T-cell (primary cell): ENCODE measurements around the gene OR10A2. TPM values are rescaled to one million over a fixed set of nuclear protein-coding genes. Genes with fewer than 3 reads are reported as not detected.
"Not testable (repeated sequence)": the region's sequence is repeated elsewhere in the genome, so short reads cannot be mapped to it uniquely, and the experiment has no call there.

ENCODE experiments used
- ATAC-seq, 4 experiments: fragments of 200-7000 bp in 3 of 4; fragments of 150-1000 bp in 1 of 4; cut with Tn5 transposase; replicated peaks in 1 of 4; 1 replicate in 3 of 4; 2 replicates in 1 of 4; pipeline ENCODE4 v1.10.0; 2021; ENCODE audit warnings: moderate library complexity in 3 of 4, mild to moderate bottlenecking in 2 of 4, moderate number of reproducible peaks in 1 of 4
- CTCF ChIA-PET, 2 donors: fragments of 300-600 bp; sonication (Branson Sonifier 250); formaldehyde crosslinking; loops; one replicate each; lab custom pipeline; 2022; ENCODE audit warnings: antibody characterized with exemption in 2 of 2; lab: Charles Lee
- POLR2A ChIA-PET, 2 donors: fragments of 300-600 bp; sonication (Branson Sonifier 250); formaldehyde crosslinking; loops; one replicate each; lab custom pipeline; 2022; ENCODE audit warnings: antibody characterized with exemption in 2 of 2; lab: Charles Lee
- DNase-seq, 35 experiments: peaks; one replicate each; pipeline versions ENCODE4 v3.0.0 to v3.0.0-alpha.2; 2013 to 2023
- H3K27ac ChIP-seq: one replicate; pipeline ENCODE4 v1.5.1; 2013; ENCODE audit warnings: low read length
- H3K27me3 ChIP-seq, 2 experiments: replicated peaks in 1 of 2; 1 replicate in 1 of 2; 2 replicates in 1 of 2; pipeline versions ENCODE4 v1.6.1 to v1.7.0; 2013; ENCODE audit warnings: low read length in 1 of 2, mixed read lengths in 1 of 2; ENCODE audit not compliant: control insufficient read depth in 2 of 2, insufficient read depth in 2 of 2; ENCODE audit errors: extremely low read depth in 1 of 2
- H3K36me3 ChIP-seq, 2 donors: 1 replicate in 1 of 2; 2 replicates in 1 of 2; pipeline versions ENCODE4 v1.6.1 to v1.7.0; 2013; ENCODE audit warnings: low read length in 1 of 2; ENCODE audit not compliant: control insufficient read depth in 2 of 2, insufficient read depth in 1 of 2; ENCODE audit errors: extremely low read depth in 1 of 2
- H3K4me1 ChIP-seq, 2 experiments: 1 replicate in 1 of 2; 2 replicates in 1 of 2; pipeline versions ENCODE4 v1.6.1 to v1.7.0; 2013; ENCODE audit warnings: low read length in 2 of 2, mixed read lengths in 1 of 2; ENCODE audit not compliant: insufficient read depth in 2 of 2, control insufficient read depth in 1 of 2; ENCODE audit errors: extremely low read depth in 1 of 2
- H3K4me3 ChIP-seq, 2 donors: 1 replicate in 1 of 2; 2 replicates in 1 of 2; pipeline versions ENCODE4 v1.5.1 to v1.7.0; 2013; ENCODE audit warnings: mild to moderate bottlenecking in 2 of 2, low read length in 1 of 2, moderate library complexity in 1 of 2; ENCODE audit not compliant: control insufficient read depth in 1 of 2; ENCODE audit errors: extremely low read depth in 1 of 2
- H3K9me3 ChIP-seq: 2 replicates; pipeline ENCODE4 v1.7.0; 2013
- H3K27ac Mint-ChIP-seq, 2 donors: one replicate each; pipeline ENCODE4 v1.8.0; 2020 to 2021; ENCODE audit warnings: mild to moderate bottlenecking in 2 of 2, mixed read lengths in 2 of 2
- H3K27me3 Mint-ChIP-seq, 2 donors: one replicate each; pipeline ENCODE4 v1.8.0; 2021 to 2022; ENCODE audit warnings: mixed read lengths in 2 of 2
- H3K36me3 Mint-ChIP-seq: one replicate; pipeline ENCODE4 v1.8.0; 2021; ENCODE audit warnings: mixed read lengths
- H3K4me1 Mint-ChIP-seq, 3 donors: one replicate each; pipeline ENCODE4 v1.8.0; 2020 to 2022; ENCODE audit warnings: mixed read lengths in 3 of 3, mild to moderate bottlenecking in 1 of 3
- H3K4me3 Mint-ChIP-seq, 3 donors: one replicate each; pipeline ENCODE4 v1.8.0; 2020 to 2022; ENCODE audit warnings: mild to moderate bottlenecking in 3 of 3, mixed read lengths in 3 of 3, moderate library complexity in 3 of 3
- H3K9me3 Mint-ChIP-seq, 3 donors: one replicate each; pipeline ENCODE4 v1.8.0; 2020 to 2022; ENCODE audit warnings: mixed read lengths in 3 of 3
- WGBS: methylation state at CpG from one replicate; pipeline ENCODE4 v1.1.5; 2013; ENCODE audit warnings: missing lambda C conversion rate; ENCODE audit not compliant: insufficient coverage; 5-methylcytosine and 5-hydroxymethylcytosine counted together
- total RNA-seq, 35 experiments: library from RNA in 6 of 35; stranded (reverse) in 6 of 35; fragments of 120-200 nt in 1 of 35; gene quantifications; one replicate each; pipeline versions ENCODE4 v1.2.1 to v1.2.4 and lab custom pipeline; 2013 to 2026

Gene OR10A2
- total RNA-seq, 5 donors from 2014 or later (not counting 1 experiment from before 2014, with no cell fraction given), result not detected

- no CpG with 5 or more reads among the region's 1 CpG for WGBS
- no peaks in the 10 kb centered on the region for H3K9me3 Mint-ChIP-seq
- ChIA-PET CTCF (no interaction called here), POLR2A (no interaction called here)
- Histone ChIP-seq H3K4me3 (no peak overlapping the region), H3K27ac (no peak overlapping the region), H3K36me3 (no peaks in the 10 kb centered on the region), H3K27me3 (peaks cover 0 to 3% of the 10 kb centered on the region in 2 experiments), H3K9me3 (no peaks in the 10 kb centered on the region), H3K4me1 (no peaks in the 10 kb centered on the region)
- ATAC-seq, result no peak
- DNase-seq, result no peak
- no peak overlapping the region for H3K27ac Mint-ChIP-seq
- no peaks in the 10 kb centered on the region for H3K4me1 Mint-ChIP-seq
- no peak overlapping the region for H3K4me3 Mint-ChIP-seq
- no peaks in the 10 kb centered on the region for H3K36me3 Mint-ChIP-seq
- peaks cover 2 to 11% of the 10 kb centered on the region in 2 donors for H3K27me3 Mint-ChIP-seq
Observed at GRCh38 chr11:6871278-6871677, 8.4 kb downstream of the OR10A2 start.

DNA sequence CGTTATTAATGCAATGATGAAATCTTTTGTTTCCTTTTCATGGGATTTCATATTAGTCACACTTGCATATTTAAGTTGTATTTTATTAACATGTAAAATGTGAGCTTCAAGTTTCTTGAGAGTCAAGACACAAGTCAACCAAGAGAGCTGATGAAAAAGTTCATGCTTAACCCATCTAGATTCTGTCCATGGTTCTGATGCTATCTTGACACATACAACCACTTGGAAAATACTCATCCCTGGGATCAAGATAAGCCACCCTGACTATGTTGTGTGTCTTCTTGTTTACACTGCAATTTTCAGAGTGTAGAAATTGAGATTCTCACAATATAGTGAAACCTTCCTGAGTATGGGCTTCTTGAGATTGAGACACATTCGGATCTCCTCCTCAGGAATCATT is 12.9 kb downstream of the OR10A2 start:
- no peaks in the 10 kb centered on the region for H3K4me1 ChIP-seq
- CTCF ChIA-PET, result no interaction called here
- Mint-ChIP-seq H3K9me3 (no peaks in the 10 kb centered on the region), H3K27ac (no peak overlapping the region), H3K36me3 (no peaks in the 10 kb centered on the region), H3K27me3 (peaks cover 7 to 11% of the 10 kb centered on the region in 2 donors), H3K4me1 (no peaks in the 10 kb centered on the region), H3K4me3 (no peak overlapping the region)
- DNase-seq (no peak), ATAC-seq (no peak)
- peaks cover 0 to 9% of the 10 kb centered on the region in 2 experiments for H3K27me3 ChIP-seq
- H3K4me3 ChIP-seq, result no peak overlapping the region
- 100% methylated on average over 1 of the region's 2 CpGs for WGBS
- POLR2A ChIA-PET, result no interaction called here
- H3K9me3 ChIP-seq, result no peaks in the 10 kb centered on the region
- no peak overlapping the region for H3K27ac ChIP-seq
- no peaks in the 10 kb centered on the region for H3K36me3 ChIP-seq

- Histone ChIP-seq H3K27ac (no peak within 1 kb of the TSS), H3K27me3 (peaks cover 0 to 9% of the 10 kb centered on the region in 2 experiments), H3K9me3 (no peaks in the 10 kb centered on the region), H3K4me3 (no peak within 1 kb of the TSS), H3K4me1 (no peaks in the 10 kb centered on the region), H3K36me3 (no peaks in the 10 kb centered on the region)
- H3K27me3 Mint-ChIP-seq, result peaks cover 5 to 13% of the 10 kb centered on the region in 2 donors
- H3K4me1 Mint-ChIP-seq, result no peaks in the 10 kb centered on the region
- ATAC-seq, result no peak
- 67% methylated on average over 1 of the region's 1 CpG for WGBS
- H3K9me3 Mint-ChIP-seq, result no peaks in the 10 kb centered on the region
- H3K27ac Mint-ChIP-seq, result no peak within 1 kb of the TSS
- no peaks in the 10 kb centered on the region for H3K36me3 Mint-ChIP-seq
- DNase-seq, result no peak
- CTCF ChIA-PET, result interaction anchor here in 1 of 2 donors (0.5 kb wide), 1 partner anchor 309 kb away, joined by 4 read pairs; no protein-coding TSS in a partner anchor
- H3K4me3 Mint-ChIP-seq, result no peak within 1 kb of the TSS
- POLR2A ChIA-PET, result no interaction called here
Observed at GRCh38 chr11:6876325-6876724, 13.5 kb downstream of the OR10A2 start, which contains the start of gene OR10A4. Gene OR10A4 (plus strand): TSS chr11:6876625. CDS start chr11:6876648, 23 bp downstream.

DNA sequence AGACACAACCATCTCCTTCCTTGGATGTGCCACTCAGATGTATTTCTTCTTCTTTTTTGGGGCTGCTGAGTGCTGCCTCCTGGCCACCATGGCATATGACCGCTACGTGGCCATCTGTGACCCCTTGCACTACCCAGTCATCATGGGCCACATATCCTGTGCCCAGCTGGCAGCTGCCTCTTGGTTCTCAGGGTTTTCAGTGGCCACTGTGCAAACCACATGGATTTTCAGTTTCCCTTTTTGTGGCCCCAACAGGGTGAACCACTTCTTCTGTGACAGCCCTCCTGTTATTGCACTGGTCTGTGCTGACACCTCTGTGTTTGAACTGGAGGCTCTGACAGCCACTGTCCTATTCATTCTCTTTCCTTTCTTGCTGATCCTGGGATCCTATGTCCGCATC is 14.1 kb downstream of the OR10A2 start:
- POLR2A ChIA-PET, result no interaction called here
- H3K27ac ChIP-seq, result no peak overlapping the region
- H3K36me3 ChIP-seq, result no peaks in the 10 kb centered on the region
- no peak overlapping the region for H3K4me3 ChIP-seq
- no peak overlapping the region for H3K4me3 Mint-ChIP-seq
- H3K27me3 Mint-ChIP-seq, result peaks cover 3 to 13% of the 10 kb centered on the region in 2 donors
- H3K4me1 ChIP-seq, result no peaks in the 10 kb centered on the region
- no peaks in the 10 kb centered on the region for H3K4me1 Mint-ChIP-seq
- H3K27me3 ChIP-seq, result peaks cover 0 to 9% of the 10 kb centered on the region in 2 experiments
- H3K9me3 Mint-ChIP-seq, result no peaks in the 10 kb centered on the region
- ATAC-seq (no peak), DNase-seq (no peak)
- no peaks in the 10 kb centered on the region for H3K9me3 ChIP-seq
- H3K36me3 Mint-ChIP-seq, result no peaks in the 10 kb centered on the region
- WGBS, result 85% methylated on average over 3 of the region's 3 CpGs
- CTCF ChIA-PET, result no interaction called here
- H3K27ac Mint-ChIP-seq, result no peak overlapping the region

DNA sequence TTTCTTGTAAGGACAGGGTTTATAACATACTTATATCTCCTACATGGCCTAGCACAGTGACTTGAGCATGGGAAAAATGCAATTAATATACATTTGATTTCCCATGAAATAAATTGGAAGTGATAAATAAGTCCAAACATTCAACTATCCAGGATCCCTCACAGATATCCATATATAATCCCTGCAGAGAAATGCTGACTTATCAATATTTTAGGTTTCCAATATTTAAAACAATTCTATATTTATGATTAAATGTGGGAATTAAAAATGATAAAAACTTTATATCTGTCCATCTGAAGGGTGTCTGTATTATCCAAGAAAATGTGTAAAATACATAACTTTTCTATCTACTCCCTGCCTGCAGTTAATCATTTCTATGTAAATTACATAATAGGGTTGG is 19.9 kb downstream of the OR10A2 start:
- Histone ChIP-seq H3K27ac (no peak overlapping the region), H3K4me3 (no peak overlapping the region), H3K4me1 (no peaks in the 10 kb centered on the region), H3K27me3 (no peaks in the 10 kb centered on the region), H3K9me3 (no peaks in the 10 kb centered on the region), H3K36me3 (no peaks in the 10 kb centered on the region)
- Mint-ChIP-seq H3K4me3 (no peak overlapping the region), H3K9me3 (no peaks in the 10 kb centered on the region), H3K27me3 (peaks cover 4 to 11% of the 10 kb centered on the region in 2 donors), H3K36me3 (no peaks in the 10 kb centered on the region), H3K4me1 (no peaks in the 10 kb centered on the region), H3K27ac (no peak overlapping the region)
- DNase-seq, result no peak
- CTCF ChIA-PET, result no interaction called here
- POLR2A ChIA-PET, result no interaction called here
- ATAC-seq, result no peak

GRCh38 chr11:6887711-6888110 is 24.9 kb downstream of the OR10A2 start:
- H3K9me3 Mint-ChIP-seq, H3K36me3 Mint-ChIP-seq, H3K4me3 ChIP-seq, H3K36me3 ChIP-seq, H3K27me3 ChIP-seq, CTCF ChIA-PET, H3K27ac Mint-ChIP-seq, H3K4me1 Mint-ChIP-seq, H3K4me3 Mint-ChIP-seq, H3K9me3 ChIP-seq, POLR2A ChIA-PET, H3K4me1 ChIP-seq, H3K27ac ChIP-seq, DNase-seq, ATAC-seq: not testable (repeated sequence)
- no CpG with 5 or more reads among the region's 5 CpGs for whole genome bisulfite sequencing
- peaks cover 14 to 18% of the 10 kb centered on the region in 2 donors for H3K27me3 Mint-ChIP-seq

- Histone ChIP-seq H3K4me3 (no peak overlapping the region), H3K9me3 (peaks cover 3% of the 10 kb centered on the region), H3K36me3 (no peaks in the 10 kb centered on the region), H3K27me3 (no peaks in the 10 kb centered on the region), H3K4me1 (no peaks in the 10 kb centered on the region), H3K27ac (no peak overlapping the region)
- peaks cover 10 to 14% of the 10 kb centered on the region in 2 donors for H3K27me3 Mint-ChIP-seq
- H3K9me3 Mint-ChIP-seq, result no peaks in the 10 kb centered on the region
- no peaks in the 10 kb centered on the region for H3K36me3 Mint-ChIP-seq
- ATAC-seq, result no peak
- no peaks in the 10 kb centered on the region for H3K4me1 Mint-ChIP-seq
- H3K27ac Mint-ChIP-seq, result no peak overlapping the region
- CTCF ChIA-PET, result no interaction called here
- 100% methylated on average over 2 of the region's 4 CpGs for WGBS
- POLR2A ChIA-PET, result no interaction called here
- no peak overlapping the region for H3K4me3 Mint-ChIP-seq
- no peak for DNase-seq
Observed at GRCh38 chr11:6888830-6889229, 26.0 kb downstream of the OR10A2 start.
